Breast epithelium (tissue), 4 donors: ENCODE results near the gene BRINP2. TPM values are rescaled to one million over a fixed set of nuclear protein-coding genes. Genes with fewer than 3 reads are reported as not detected.

Experiments used
- DNase-seq, 2 donors: peaks; one replicate each; pipeline ENCODE4 v3.0.0-alpha.2; 2019; ENCODE audit warnings: low spot score in 2 of 2
- H3K27ac ChIP-seq, 2 donors: fragments of 200-600 bp; sonication (generic) in 1 of 2; one replicate each; pipeline ENCODE4 v1.5.1; 2016 to 2019; ENCODE audit warnings: mild to moderate bottlenecking in 1 of 2
- H3K27me3 ChIP-seq, 2 donors: fragments of 200-600 bp; sonication (generic) in 1 of 2; one replicate each; pipeline versions ENCODE4 v1.5.1 to v1.6.0; 2017 to 2019; ENCODE audit warnings: control low read depth in 1 of 2, mild to moderate bottlenecking in 1 of 2
- H3K36me3 ChIP-seq: fragments of 200-600 bp; one replicate; pipeline ENCODE4 v1.5.1; 2019
- H3K4me1 ChIP-seq, 2 donors: fragments of 200-600 bp; sonication (generic); one replicate each; pipeline ENCODE4 v1.5.1; 2016 to 2019; ENCODE audit warnings: control low read depth in 1 of 2
- H3K4me3 ChIP-seq, 3 donors: fragments of 200-600 bp; sonication (generic); 1 replicate in 2 of 3; 2 replicates in 1 of 3; pipeline ENCODE4 v1.5.1; 2016 to 2019; ENCODE audit warnings: mild to moderate bottlenecking in 3 of 3, moderate library complexity in 2 of 3
- H3K9me3 ChIP-seq, 2 donors: fragments of 200-600 bp; sonication (generic) in 1 of 2; one replicate each; pipeline ENCODE4 v1.5.1; 2016 to 2019; ENCODE audit warnings: control low read depth in 1 of 2
- CTCF ChIP-seq, 3 donors: fragments of 450-650 bp; IDR thresholded peaks; one replicate each; pipeline ENCODE4 v1.5.1; 2016 to 2017; ENCODE audit warnings: antibody characterized with exemption in 3 of 3, mild to moderate bottlenecking in 3 of 3, moderate library complexity in 3 of 3
- POLR2A ChIP-seq: fragments of 450-650 bp; IDR thresholded peaks from one replicate; pipeline ENCODE4 v1.6.1; 2016; ENCODE audit warnings: antibody characterized with exemption, mild to moderate bottlenecking, moderate library complexity
- POLR2AphosphoS5 ChIP-seq, 3 donors: sonication (generic); formaldehyde crosslinking; IDR thresholded peaks; one replicate each; pipeline ENCODE4 v1.6.1; 2017; ENCODE audit warnings: antibody characterized with exemption in 3 of 3
- intact Hi-C: fragments of 100-400 bp; cut with DNase I; formaldehyde crosslinking; loops from one replicate; pipeline ENCODE4 v1.15.1; 2023; ENCODE audit warnings: low total_unique reads
- total RNA-seq, 3 donors: library from RNA; depleted of rRNA; stranded (reverse); fragments of >200 nt; gene quantifications; one replicate each; pipeline ENCODE4 v1.1.0, GENCODE V29; 2016

BRINP2 gene
- total RNA-seq, 3 donors from 2014 or later, result 0.48 to 2.9 (median 1.5) TPM

- TF ChIP-seq POLR2AphosphoS5 (IDR thresholded peaks at IDR 0.05), result no peak
- TF ChIP-seq CTCF (IDR thresholded peaks at IDR 0.05), result no peak
- TF ChIP-seq POLR2A, result no peak
- DNase-seq, result no peak
- H3K27me3 ChIP-seq, result peaks cover 3 to 28% of the 10 kb centered on the region in 2 donors
These were observed 6.2 kb upstream of the BRINP2 start, which contains the start of gene ASTN1 for GRCh38 chr1:177164380-177165068. ASTN1 (minus strand) TSS chr1:177164712; CDS start chr1:177164676, 36 bp downstream.

GRCh38 chr1:177165069-177165439 lies 5.7 kb upstream of the BRINP2 start:
- Histone ChIP-seq H3K27me3 (peaks cover 3 to 28% of the 10 kb centered on the region in 2 donors), H3K36me3 (no peaks in the 10 kb centered on the region), H3K4me1 (peaks cover 0 to 7% of the 10 kb centered on the region in 2 donors), H3K4me3 (peak overlapping the region; percentile 17 to 72 (median 53)), H3K27ac (no peak overlapping the region), H3K9me3 (no peaks in the 10 kb centered on the region)
- TF ChIP-seq POLR2AphosphoS5 (IDR thresholded peaks at IDR 0.05) (no peak), CTCF (IDR thresholded peaks at IDR 0.05) (no peak), POLR2A (no peak)
- no peak for DNase-seq
- intact Hi-C loops, result loop anchor here (2.0 kb wide), 1 partner anchor 68 kb away; no protein-coding TSS in a partner anchor

More at GRCh38 chr1:177164380-177165068, 6.2 kb upstream of the BRINP2 start, which contains the start of gene ASTN1:
- Histone ChIP-seq H3K27ac (no peak within 1 kb of the TSS), H3K9me3 (no peaks in the 10 kb centered on the region), H3K4me1 (peaks cover 0 to 7% of the 10 kb centered on the region in 2 donors), H3K36me3 (no peaks in the 10 kb centered on the region), H3K4me3 (peak within 1 kb of the TSS; percentile 17 to 72 (median 53))
- intact Hi-C loops, result loop anchor here (2.0 kb wide), 1 partner anchor 68 kb away; no protein-coding TSS in a partner anchor

- H3K27ac ChIP-seq, result no peak overlapping the region
- H3K4me3 ChIP-seq, result peak overlapping the region; percentile 13 to 68 (median 48)
- no peak for TF ChIP-seq POLR2AphosphoS5 (IDR thresholded peaks at IDR 0.05)
- TF ChIP-seq CTCF (IDR thresholded peaks at IDR 0.05), result no peak
- no peak for TF ChIP-seq POLR2A
- DNase-seq, result no peak
- H3K36me3 ChIP-seq, result no peaks in the 10 kb centered on the region
- H3K4me1 ChIP-seq, result no peaks in the 10 kb centered on the region
- intact Hi-C loops, result no loop called here
- no peaks in the 10 kb centered on the region for H3K9me3 ChIP-seq
- H3K27me3 ChIP-seq, result peaks cover 0 to 36% of the 10 kb centered on the region in 2 donors
These were observed 872 bp downstream of the BRINP2 start for GRCh38 chr1:177171536-177172123.

- intact Hi-C loops, result no loop called here
- H3K4me3 ChIP-seq, result no peak overlapping the region
- TF ChIP-seq POLR2AphosphoS5 (IDR thresholded peaks at IDR 0.05) (no peak), CTCF (IDR thresholded peaks at IDR 0.05) (no peak), POLR2A (no peak)
- H3K9me3 ChIP-seq, result no peaks in the 10 kb centered on the region
- H3K36me3 ChIP-seq, result no peaks in the 10 kb centered on the region
- no peak for DNase-seq
- no peaks in the 10 kb centered on the region for H3K4me1 ChIP-seq
- peaks cover 0 to 33% of the 10 kb centered on the region in 2 donors for H3K27me3 ChIP-seq
- H3K27ac ChIP-seq, result no peak overlapping the region
These were observed 1.5 kb downstream of the BRINP2 start for GRCh38 chr1:177172272-177172671.

GRCh38 chr1:177172866-177173265 lies 2.1 kb downstream of the BRINP2 start:
- H3K4me1 ChIP-seq, result no peaks in the 10 kb centered on the region
- H3K36me3 ChIP-seq, result no peaks in the 10 kb centered on the region
- DNase-seq, result no peak
- no peaks in the 10 kb centered on the region for H3K9me3 ChIP-seq
- no peak overlapping the region for H3K27ac ChIP-seq
- intact Hi-C loops, result no loop called here
- H3K4me3 ChIP-seq, result no peak overlapping the region
- H3K27me3 ChIP-seq, result peaks cover 0 to 32% of the 10 kb centered on the region in 2 donors
- TF ChIP-seq CTCF (IDR thresholded peaks at IDR 0.05) (no peak), POLR2A (no peak), POLR2AphosphoS5 (IDR thresholded peaks at IDR 0.05) (no peak)
